ENCODE measurements around the gene LRBA. TPM values are rescaled to one million over a fixed set of nuclear protein-coding genes. Genes with fewer than 3 reads are reported as not detected.

LRBA gene
- polyA plus RNA-seq, 1 experiment, result 23.4 TPM

DNA sequence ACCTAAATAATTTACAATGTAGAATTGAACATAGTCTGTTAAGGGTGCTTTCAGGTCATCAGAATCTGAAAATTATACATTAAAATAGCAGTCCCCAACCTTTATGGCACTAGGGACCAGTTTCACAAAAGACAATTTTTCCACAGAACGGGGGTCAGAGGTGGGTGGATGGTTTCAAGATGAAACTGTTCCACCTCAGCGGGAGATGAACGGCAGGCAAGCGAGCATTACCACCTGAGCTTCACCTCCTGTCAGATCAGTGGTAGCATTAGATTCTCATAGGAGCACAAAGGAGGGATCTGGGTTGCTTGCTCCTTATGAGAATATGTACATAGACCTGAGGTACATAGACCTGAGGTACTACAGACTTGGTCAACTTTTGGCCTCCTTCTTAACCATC, 29.0 kb downstream of the LRBA start:
- no peak for DNase-seq (ENCODE audit: low read depth, low spot score)
- H3K4me3 ChIP-seq (ENCODE audit: low read depth, low read length), result no peak overlapping the region
- ChIA-PET CTCF (no interaction called here), POLR2A (no interaction called here)
- no peak overlapping the region for H3K27ac ChIP-seq (ENCODE audit: low read depth, low read length)
- no peaks in the 10 kb centered on the region for H3K27me3 ChIP-seq (ENCODE audit: control insufficient read depth, insufficient read depth, low read length)
- no peaks in the 10 kb centered on the region for H3K9me3 ChIP-seq (ENCODE audit: control insufficient read depth, insufficient read depth, low read length)
- TF ChIP-seq, protein P1, sequence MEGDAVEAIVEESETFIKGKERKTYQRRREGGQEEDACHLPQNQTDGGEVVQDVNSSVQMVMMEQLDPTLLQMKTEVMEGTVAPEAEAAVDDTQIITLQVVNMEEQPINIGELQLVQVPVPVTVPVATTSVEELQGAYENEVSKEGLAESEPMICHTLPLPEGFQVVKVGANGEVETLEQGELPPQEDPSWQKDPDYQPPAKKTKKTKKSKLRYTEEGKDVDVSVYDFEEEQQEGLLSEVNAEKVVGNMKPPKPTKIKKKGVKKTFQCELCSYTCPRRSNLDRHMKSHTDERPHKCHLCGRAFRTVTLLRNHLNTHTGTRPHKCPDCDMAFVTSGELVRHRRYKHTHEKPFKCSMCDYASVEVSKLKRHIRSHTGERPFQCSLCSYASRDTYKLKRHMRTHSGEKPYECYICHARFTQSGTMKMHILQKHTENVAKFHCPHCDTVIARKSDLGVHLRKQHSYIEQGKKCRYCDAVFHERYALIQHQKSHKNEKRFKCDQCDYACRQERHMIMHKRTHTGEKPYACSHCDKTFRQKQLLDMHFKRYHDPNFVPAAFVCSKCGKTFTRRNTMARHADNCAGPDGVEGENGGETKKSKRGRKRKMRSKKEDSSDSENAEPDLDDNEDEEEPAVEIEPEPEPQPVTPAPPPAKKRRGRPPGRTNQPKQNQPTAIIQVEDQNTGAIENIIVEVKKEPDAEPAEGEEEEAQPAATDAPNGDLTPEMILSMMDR (IDR thresholded peaks at IDR 0.05; ENCODE audit: low read depth, low read length), result no peak

DNA sequence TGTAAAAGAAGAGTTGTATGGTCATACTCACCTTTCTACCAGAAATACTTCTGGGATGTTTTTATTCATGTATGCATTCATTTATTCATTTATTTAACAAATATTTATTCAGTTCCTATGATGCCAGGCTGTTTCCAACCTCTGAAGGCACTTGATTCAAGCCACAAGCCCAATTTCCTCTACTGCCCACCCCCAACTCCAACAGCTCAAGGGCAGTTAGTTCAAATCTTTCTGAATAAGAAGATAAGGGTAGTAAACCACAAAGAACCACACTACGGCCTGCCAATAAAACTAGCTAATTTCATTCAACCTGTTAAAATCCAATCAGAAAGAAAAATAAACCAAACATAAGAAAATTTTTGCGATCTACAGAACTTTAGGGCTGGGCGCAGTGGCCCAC, 31.2 kb downstream of the LRBA start:
- DNase-seq (ENCODE audit: low read depth, low spot score), result no peak
- Histone ChIP-seq H3K27ac (ENCODE audit: low read depth, low read length) (no peak overlapping the region), H3K27me3 (ENCODE audit: control insufficient read depth, insufficient read depth, low read length) (no peaks in the 10 kb centered on the region), H3K4me3 (ENCODE audit: low read depth, low read length) (no peak overlapping the region), H3K9me3 (ENCODE audit: control insufficient read depth, insufficient read depth, low read length) (no peaks in the 10 kb centered on the region)
- CTCF ChIA-PET, result no interaction called here
- POLR2A ChIA-PET, result no interaction called here
- TF ChIP-seq, protein P1 (IDR thresholded peaks at IDR 0.05; ENCODE audit: low read depth, low read length), result no peak

DNA sequence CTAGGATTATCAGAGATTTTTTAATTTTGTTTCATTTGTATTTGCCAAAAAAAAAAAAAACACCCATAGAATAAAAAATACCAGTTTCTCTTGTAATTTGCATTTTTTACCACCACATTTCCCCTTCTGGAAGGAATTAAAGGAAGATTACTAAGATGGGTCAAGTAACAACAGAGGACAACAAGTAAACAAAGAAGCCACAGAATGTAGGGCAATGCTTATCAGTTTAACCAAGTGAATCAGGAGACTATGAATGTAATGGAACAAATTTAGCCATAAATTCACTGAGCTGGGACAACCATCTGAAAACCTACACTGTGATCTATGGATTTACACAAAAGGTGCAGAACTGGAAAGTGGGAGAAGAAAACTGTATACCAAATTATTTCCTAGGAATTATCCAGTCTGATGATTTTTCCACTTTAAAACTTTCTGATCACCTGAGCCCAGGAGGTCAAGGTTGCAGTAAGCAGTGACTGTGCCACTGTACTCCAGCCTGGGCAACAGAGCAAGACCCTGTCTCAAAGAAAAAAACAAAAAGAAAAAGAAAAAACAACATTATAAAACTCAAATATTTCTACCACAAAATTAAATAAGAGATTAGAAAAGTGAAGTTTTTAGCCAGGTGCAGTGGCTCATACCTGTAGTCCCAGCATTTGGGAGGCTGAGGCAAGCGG, 32.4 kb downstream of the LRBA start:
- H3K27ac ChIP-seq (ENCODE audit: low read depth, low read length), result no peak overlapping the region
- CTCF ChIA-PET, result no interaction called here
- no peak overlapping the region for H3K4me3 ChIP-seq (ENCODE audit: low read depth, low read length)
- no peaks in the 10 kb centered on the region for H3K9me3 ChIP-seq (ENCODE audit: control insufficient read depth, insufficient read depth, low read length)
- H3K27me3 ChIP-seq (ENCODE audit: control insufficient read depth, insufficient read depth, low read length), result no peaks in the 10 kb centered on the region
- TF ChIP-seq, protein P1 (IDR thresholded peaks at IDR 0.05; ENCODE audit: low read depth, low read length), result no peak
- no peak for DNase-seq (ENCODE audit: low read depth, low spot score)
- POLR2A ChIA-PET, result no interaction called here

DNA sequence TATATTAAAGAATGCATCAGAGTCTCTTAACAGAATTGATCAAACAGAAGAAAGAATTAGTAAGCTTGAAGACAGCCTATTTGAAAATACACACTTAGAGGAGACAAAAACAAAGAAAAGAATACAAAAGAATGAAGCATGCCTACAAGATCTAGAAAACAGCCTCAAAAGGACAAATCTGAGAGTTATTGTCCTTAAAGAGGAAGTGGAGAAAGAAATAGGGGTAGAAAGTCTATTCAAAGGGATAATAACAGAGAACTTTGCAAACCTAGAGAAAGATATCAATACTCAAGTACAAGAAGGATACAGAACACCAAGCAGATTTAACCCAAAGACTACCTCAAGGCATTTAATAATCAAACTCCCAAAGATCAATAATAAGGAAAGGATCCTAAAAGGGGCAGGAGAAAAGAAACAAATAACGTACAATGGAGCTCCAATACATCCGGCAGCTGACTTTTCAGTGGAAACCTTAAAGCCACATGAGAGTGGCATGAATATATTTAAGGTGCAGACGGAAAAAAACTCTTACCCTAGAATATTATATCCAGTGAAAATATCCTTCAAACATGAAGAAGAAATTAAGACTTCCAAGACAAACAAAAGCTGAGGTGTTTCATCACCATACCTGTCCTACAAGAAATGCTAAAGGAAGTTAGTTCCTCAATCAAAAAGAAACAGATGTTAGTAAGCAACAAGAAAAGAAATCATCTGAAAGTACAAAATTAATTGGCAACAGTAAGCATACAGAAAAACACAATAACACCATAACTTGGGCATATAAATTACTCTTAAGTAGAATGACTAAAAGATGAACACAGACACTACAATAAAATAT, 36.1 kb downstream of the LRBA start:
- TF ChIP-seq, protein P1 (IDR thresholded peaks at IDR 0.05; ENCODE audit: low read depth, low read length), result no peak
- Histone ChIP-seq H3K4me3 (ENCODE audit: low read depth, low read length) (no peak overlapping the region), H3K27me3 (ENCODE audit: control insufficient read depth, insufficient read depth, low read length) (no peaks in the 10 kb centered on the region), H3K27ac (ENCODE audit: low read depth, low read length) (no peak overlapping the region), H3K9me3 (ENCODE audit: control insufficient read depth, insufficient read depth, low read length) (no peaks in the 10 kb centered on the region)
- POLR2A ChIA-PET, result no interaction called here
- no peak for DNase-seq (ENCODE audit: low read depth, low spot score)
- CTCF ChIA-PET, result no interaction called here

DNA sequence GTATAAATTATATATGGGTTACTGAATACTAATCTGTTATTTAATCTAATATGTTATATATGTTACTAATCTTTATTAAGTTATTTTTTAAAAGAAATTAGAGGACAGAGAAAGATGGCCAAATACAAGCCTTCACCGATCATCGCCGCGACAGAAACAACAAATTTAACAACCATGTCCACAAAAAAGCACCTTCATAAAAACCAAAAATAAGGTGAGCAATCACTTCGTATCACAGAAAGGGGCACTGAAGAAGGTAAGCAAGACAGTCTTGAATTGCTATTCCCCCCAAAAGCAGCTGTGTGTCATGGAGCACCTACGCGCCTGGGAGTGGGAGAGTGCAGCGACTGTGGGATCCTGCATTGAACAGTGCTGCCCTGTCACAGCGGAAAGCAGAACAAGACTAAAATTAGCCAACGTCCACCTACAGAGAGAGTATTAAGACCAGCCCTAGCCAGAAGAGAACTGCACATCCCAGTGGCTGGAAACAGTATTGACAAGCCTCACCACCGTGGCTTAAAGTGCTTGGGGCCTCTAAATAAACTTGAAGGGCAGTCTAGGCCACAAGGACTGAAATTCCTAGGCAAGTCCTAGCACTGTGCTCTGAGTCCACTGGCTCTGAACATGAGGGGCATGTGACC, 38.5 kb downstream of the LRBA start:
- TF ChIP-seq, protein P1 (IDR thresholded peaks at IDR 0.05; ENCODE audit: low read depth, low read length), result no peak
- CTCF ChIA-PET, result interaction anchor here (0.7 kb wide), 1 partner anchor 970 kb away, joined by 6 read pairs; no protein-coding TSS in a partner anchor

More for the DNA sequence above, 38.5 kb downstream of the LRBA start:
- no peak overlapping the region for H3K4me3 ChIP-seq (ENCODE audit: low read depth, low read length)
- H3K9me3 ChIP-seq (ENCODE audit: control insufficient read depth, insufficient read depth, low read length), result no peaks in the 10 kb centered on the region
- H3K27ac ChIP-seq (ENCODE audit: low read depth, low read length), result no peak overlapping the region
- no peaks in the 10 kb centered on the region for H3K27me3 ChIP-seq (ENCODE audit: control insufficient read depth, insufficient read depth, low read length)
- POLR2A ChIA-PET, result no interaction called here
- DNase-seq (ENCODE audit: low read depth, low spot score), result no peak

Measured in AG04450 (cell line).